CD4-positive, alpha-beta T cell (primary cell): ENCODE data around the gene SNAP29. TPM values are rescaled to one million over a fixed set of nuclear protein-coding genes. Genes with fewer than 3 reads are reported as not detected.
A peak's percentile ranks its signal among the peaks of the same experiment; 100 is the strongest.

Experiments
- ATAC-seq: fragments of 200-7000 bp; cut with Tn5 transposase; one replicate; pipeline ENCODE4 v1.10.0; 2022; ENCODE audit warnings: mild to moderate bottlenecking; ENCODE audit not compliant: poor library complexity
- CTCF ChIA-PET: fragments of 350-600 bp; sonication (Branson Sonifier 250); formaldehyde crosslinking; loops from one replicate; lab custom pipeline; 2021; ENCODE audit warnings: antibody characterized with exemption, inconsistent platforms; lab: Charles Lee
- POLR2A ChIA-PET: fragments of 350-600 bp; sonication (Branson Sonifier 250); formaldehyde crosslinking; loops from one replicate; lab custom pipeline; 2021; ENCODE audit warnings: antibody characterized with exemption, inconsistent platforms; lab: Charles Lee
- DNase-seq, 14 experiments: peaks; one replicate each; pipeline ENCODE4 v3.0.0-alpha.2; 2013 to 2020; ENCODE audit warnings: mixed read lengths in 2 of 14
- H3K27ac ChIP-seq, 2 donors: one replicate each; pipeline versions ENCODE4 v1.5.1 to v1.7.0; 2013; ENCODE audit warnings: low read length in 2 of 2, low read depth in 1 of 2, mild to moderate bottlenecking in 1 of 2
- H3K27me3 ChIP-seq, 2 experiments: 1 replicate in 1 of 2; 2 replicates in 1 of 2; pipeline versions ENCODE4 v1.6.1 to v1.7.0; 2013; ENCODE audit warnings: low read length in 2 of 2, control low read depth in 1 of 2, mild to moderate bottlenecking in 1 of 2, moderate library complexity in 1 of 2; ENCODE audit not compliant: insufficient read depth in 2 of 2, control insufficient read depth in 1 of 2
- H3K36me3 ChIP-seq: one replicate; pipeline ENCODE4 v1.6.1; 2013; ENCODE audit warnings: low read length, control low read depth; ENCODE audit not compliant: insufficient read depth
- H3K4me1 ChIP-seq: one replicate; pipeline ENCODE4 v1.6.1; 2013; ENCODE audit warnings: low read length, control low read depth; ENCODE audit not compliant: insufficient read depth
- H3K4me3 ChIP-seq: one replicate; pipeline ENCODE4 v1.5.1; 2013; ENCODE audit warnings: mild to moderate bottlenecking, low read length, moderate library complexity
- H3K9me3 ChIP-seq, 2 experiments: 1 replicate in 1 of 2; 2 replicates in 1 of 2; pipeline versions ENCODE4 v1.6.1 to v1.7.0; 2013; ENCODE audit warnings: low read length in 2 of 2, mild to moderate bottlenecking in 2 of 2, control low read depth in 1 of 2, moderate library complexity in 1 of 2; ENCODE audit not compliant: control insufficient read depth in 1 of 2, insufficient read depth in 1 of 2
- H3K27ac Mint-ChIP-seq: one replicate; pipeline ENCODE4 v1.8.0; 2020; ENCODE audit warnings: mixed read lengths
- H3K27me3 Mint-ChIP-seq: one replicate; pipeline ENCODE4 v1.8.0; 2021; ENCODE audit warnings: mixed read lengths
- H3K36me3 Mint-ChIP-seq: one replicate; pipeline ENCODE4 v1.8.0; 2021; ENCODE audit warnings: low read depth, mixed read lengths
- H3K4me1 Mint-ChIP-seq: one replicate; pipeline ENCODE4 v1.8.0; 2021; ENCODE audit warnings: low read depth, mixed read lengths
- H3K4me3 Mint-ChIP-seq: one replicate; pipeline ENCODE4 v1.8.0; 2020; ENCODE audit warnings: mild to moderate bottlenecking, mixed read lengths
- H3K9me3 Mint-ChIP-seq: one replicate; pipeline ENCODE4 v1.8.0; 2020; ENCODE audit warnings: mixed read lengths
- intact Hi-C, 2 experiments: fragments of 100-400 bp; cut with DNase I in 1 of 2; cut with micrococcal nuclease in 1 of 2; formaldehyde crosslinking; loops; one replicate each; pipeline versions ENCODE4 v1.15.1 to v1.9.0; 2023 to 2025; cut with DNase I, micrococcal nuclease
- total RNA-seq, 174 experiments: library from RNA in 2 of 174; stranded (reverse) in 2 of 174; gene quantifications; one replicate each; pipeline ENCODE4 v1.2.3 and lab custom pipeline; 2021 to 2026
- TF ChIP-seq, protein P1 (sequence below): fragments of 200-600 bp; IDR thresholded peaks from one replicate; pipeline ENCODE4 v1.8.0; 2022; ENCODE audit warnings: antibody characterized with exemption, mild to moderate bottlenecking

The SNAP29 gene
- total RNA-seq, 2 experiments from 2014 or later, result 13.7 to 15.1 TPM

DNA sequence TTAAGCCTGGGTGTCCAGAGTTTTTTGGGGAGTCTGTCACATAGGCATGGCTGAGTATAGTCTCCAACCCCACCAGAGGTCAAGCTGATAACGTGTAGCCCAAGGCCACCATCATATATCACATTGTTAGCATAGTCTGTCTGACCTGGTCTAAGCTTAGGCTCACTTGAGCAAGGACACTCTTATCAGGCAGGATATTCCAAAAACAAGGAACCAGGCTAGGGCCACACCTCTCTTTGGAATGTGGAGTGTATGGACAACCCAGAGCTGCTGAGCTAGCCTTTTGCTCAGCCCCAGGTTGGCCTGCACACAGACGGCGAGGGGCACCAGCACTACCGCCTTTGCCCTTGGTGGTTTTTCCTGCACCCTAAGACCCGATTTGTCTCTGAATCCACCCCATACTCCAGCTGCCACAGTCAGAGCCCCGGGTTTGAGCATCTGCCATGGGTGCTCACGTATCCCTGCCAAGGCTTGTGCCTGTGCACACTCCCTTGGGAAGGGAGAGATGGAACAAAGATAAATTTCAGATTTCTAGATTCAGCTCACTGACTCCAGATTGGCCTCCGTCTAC lies 7.2 kb downstream of the SNAP29 start:
- Histone ChIP-seq H3K27ac (no peak overlapping the region), H3K4me3 (no peak overlapping the region), H3K4me1 (peaks cover 40% of the 10 kb centered on the region), H3K36me3 (peaks cover 46% of the 10 kb centered on the region), H3K27me3 (no peaks in the 10 kb centered on the region), H3K9me3 (no peaks in the 10 kb centered on the region)
- Mint-ChIP-seq H3K9me3 (no peaks in the 10 kb centered on the region), H3K27ac (no peak overlapping the region), H3K4me1 (peaks cover 33% of the 10 kb centered on the region), H3K27me3 (no peaks in the 10 kb centered on the region), H3K4me3 (no peak overlapping the region), H3K36me3 (peaks cover 52% of the 10 kb centered on the region)
- ChIA-PET POLR2A (no interaction called here), CTCF (no interaction called here)
- ATAC-seq (no peak), DNase-seq (no peak)
- intact Hi-C loops, result no loop called here
- TF ChIP-seq, protein P1, sequence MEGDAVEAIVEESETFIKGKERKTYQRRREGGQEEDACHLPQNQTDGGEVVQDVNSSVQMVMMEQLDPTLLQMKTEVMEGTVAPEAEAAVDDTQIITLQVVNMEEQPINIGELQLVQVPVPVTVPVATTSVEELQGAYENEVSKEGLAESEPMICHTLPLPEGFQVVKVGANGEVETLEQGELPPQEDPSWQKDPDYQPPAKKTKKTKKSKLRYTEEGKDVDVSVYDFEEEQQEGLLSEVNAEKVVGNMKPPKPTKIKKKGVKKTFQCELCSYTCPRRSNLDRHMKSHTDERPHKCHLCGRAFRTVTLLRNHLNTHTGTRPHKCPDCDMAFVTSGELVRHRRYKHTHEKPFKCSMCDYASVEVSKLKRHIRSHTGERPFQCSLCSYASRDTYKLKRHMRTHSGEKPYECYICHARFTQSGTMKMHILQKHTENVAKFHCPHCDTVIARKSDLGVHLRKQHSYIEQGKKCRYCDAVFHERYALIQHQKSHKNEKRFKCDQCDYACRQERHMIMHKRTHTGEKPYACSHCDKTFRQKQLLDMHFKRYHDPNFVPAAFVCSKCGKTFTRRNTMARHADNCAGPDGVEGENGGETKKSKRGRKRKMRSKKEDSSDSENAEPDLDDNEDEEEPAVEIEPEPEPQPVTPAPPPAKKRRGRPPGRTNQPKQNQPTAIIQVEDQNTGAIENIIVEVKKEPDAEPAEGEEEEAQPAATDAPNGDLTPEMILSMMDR, result no peak

DNA sequence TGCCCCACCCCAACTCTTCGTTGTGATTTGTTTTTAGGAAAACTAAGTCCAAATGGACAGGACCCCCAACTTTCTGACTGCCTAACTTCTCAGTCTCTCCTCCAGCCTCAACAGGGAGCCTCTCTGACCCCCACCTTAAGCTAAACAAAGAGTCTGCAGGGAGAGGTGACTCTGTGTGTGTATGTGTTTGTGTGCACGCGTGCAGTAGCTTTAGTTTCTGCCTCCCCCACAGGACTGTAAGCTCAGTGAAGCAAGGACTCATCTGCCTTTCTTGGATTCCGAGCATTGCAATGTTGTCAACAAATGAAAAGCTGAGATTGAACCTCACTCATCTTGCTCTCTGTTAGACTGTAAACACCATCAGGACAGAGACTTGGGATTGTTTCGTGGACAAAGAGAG lies 7.9 kb downstream of the SNAP29 start:
- Mint-ChIP-seq H3K36me3 (peaks cover 55% of the 10 kb centered on the region), H3K27ac (no peak overlapping the region), H3K27me3 (no peaks in the 10 kb centered on the region), H3K9me3 (no peaks in the 10 kb centered on the region), H3K4me1 (peaks cover 32% of the 10 kb centered on the region), H3K4me3 (no peak overlapping the region)
- Histone ChIP-seq H3K9me3 (no peaks in the 10 kb centered on the region), H3K27ac (peak overlapping the region in 1 of 2 donors; percentile 29), H3K4me3 (no peak overlapping the region), H3K36me3 (peaks cover 50% of the 10 kb centered on the region), H3K27me3 (no peaks in the 10 kb centered on the region), H3K4me1 (peaks cover 39% of the 10 kb centered on the region)
- intact Hi-C loops, result no loop called here
- ChIA-PET POLR2A (no interaction called here), CTCF (no interaction called here)
- ATAC-seq, result no peak
- DNase-seq, result no peak
- TF ChIP-seq, protein P1, result no peak

DNA sequence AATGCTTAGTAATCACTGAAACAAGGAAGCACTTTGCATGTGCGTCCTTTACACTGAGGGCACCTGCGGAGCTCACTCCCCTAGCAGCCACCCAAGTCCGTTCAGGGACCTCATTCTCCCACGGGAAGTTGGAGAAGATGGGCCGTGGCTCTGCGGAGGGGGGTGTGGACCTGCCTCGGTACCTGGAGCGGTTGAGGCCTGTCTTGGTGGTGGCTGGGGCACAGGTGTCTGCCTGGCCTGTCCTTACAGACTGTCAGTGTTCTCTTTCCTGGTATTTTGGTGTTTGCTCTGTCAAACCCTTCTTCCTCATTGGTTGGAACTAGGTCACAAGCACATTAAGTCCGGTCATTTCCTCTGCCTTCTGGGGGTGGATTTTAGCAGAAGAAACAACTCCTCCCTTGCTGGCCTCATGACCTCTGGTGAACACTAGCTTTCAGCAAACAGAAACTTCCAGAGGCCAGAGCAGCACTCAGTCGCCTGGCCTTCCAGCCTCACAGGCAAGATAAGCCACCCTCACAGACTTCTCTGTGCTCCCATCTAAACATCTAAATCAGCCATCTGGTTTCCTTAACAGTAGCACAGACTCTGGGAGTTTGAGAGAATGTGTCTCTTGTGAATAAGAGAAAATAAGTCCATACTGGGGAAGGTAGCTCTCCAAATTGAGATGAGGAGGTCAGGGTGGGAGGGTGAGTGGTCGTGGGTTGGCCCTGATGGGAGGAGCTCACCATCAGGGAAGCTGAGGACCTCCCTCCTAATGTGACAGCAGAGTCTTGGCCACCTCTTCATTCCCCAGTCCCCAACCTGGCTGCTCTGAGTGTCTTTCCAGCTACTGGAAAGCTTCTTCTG lies 8.6 kb downstream of the SNAP29 start:
- Mint-ChIP-seq H3K4me1 (peaks cover 27% of the 10 kb centered on the region), H3K27ac (peak overlapping the region; percentile 27), H3K4me3 (no peak overlapping the region), H3K27me3 (no peaks in the 10 kb centered on the region), H3K36me3 (peaks cover 50% of the 10 kb centered on the region), H3K9me3 (no peaks in the 10 kb centered on the region)
- intact Hi-C loops, result no loop called here
- POLR2A ChIA-PET, result interaction anchor here (1.0 kb wide), 1 partner anchor 8 kb away, joined by 3 read pairs; the partner anchor contains the start of gene SNAP29
- peak overlapping the region in 1 of 2 donors; percentile 55 for H3K27ac ChIP-seq
- CTCF ChIA-PET, result no interaction called here
- no peaks in the 10 kb centered on the region for H3K9me3 ChIP-seq
- peaks cover 48% of the 10 kb centered on the region for H3K36me3 ChIP-seq
- peak in 3 of 14 experiments; percentile 12 to 49 (median 40) for DNase-seq
- TF ChIP-seq, protein P1, result no peak
- no peak overlapping the region for H3K4me3 ChIP-seq
- ATAC-seq, result no peak
- peaks cover 32% of the 10 kb centered on the region for H3K4me1 ChIP-seq
- no peaks in the 10 kb centered on the region for H3K27me3 ChIP-seq
